ENCODE measurements around the gene UPP1. TPM values are rescaled to one million over a fixed set of nuclear protein-coding genes. Genes with fewer than 3 reads are reported as not detected.

The UPP1 gene
- total and polyA plus RNA-seq, 2 of the 13 experiments (the other 11 are each of a cell fraction or from before 2014, with no cell fraction given) = 5.7 to 9.8 TPM

DNA sequence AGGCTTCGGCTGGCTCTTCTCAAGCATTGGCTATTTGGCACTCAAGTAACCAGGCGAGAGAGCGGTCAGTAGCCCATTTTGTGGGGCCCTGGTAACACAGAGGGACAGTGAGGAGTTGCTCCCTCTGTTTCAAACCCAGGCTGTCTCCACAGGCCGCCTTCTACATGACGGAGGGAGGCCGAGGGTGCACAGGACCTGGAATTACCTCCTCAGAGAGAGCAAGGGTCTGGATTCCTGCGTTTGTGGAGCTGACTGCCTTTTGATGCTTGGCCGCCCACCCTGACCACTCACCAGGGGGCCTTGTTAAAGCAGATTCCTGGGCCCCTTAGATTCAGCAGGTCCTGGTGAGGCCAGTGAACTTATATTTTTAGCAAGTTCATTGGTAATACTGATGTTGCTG, 12.3 kb downstream of the UPP1 start (continued):
- TF ChIP-seq, protein P1, sequence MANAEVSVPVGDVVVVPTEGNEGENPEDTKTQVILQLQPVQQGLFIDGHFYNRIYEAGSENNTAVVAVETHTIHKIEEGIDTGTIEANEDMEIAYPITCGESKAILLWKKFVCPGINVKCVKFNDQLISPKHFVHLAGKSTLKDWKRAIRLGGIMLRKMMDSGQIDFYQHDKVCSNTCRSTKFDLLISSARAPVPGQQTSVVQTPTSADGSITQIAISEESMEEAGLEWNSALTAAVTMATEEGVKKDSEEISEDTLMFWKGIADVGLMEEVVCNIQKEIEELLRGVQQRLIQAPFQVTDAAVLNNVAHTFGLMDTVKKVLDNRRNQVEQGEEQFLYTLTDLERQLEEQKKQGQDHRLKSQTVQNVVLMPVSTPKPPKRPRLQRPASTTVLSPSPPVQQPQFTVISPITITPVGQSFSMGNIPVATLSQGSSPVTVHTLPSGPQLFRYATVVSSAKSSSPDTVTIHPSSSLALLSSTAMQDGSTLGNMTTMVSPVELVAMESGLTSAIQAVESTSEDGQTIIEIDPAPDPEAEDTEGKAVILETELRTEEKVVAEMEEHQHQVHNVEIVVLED (CRISPR knock-in tag; IDR thresholded peaks at IDR 0.05; ENCODE audit: borderline replicate concordance) = no peak

DNA sequence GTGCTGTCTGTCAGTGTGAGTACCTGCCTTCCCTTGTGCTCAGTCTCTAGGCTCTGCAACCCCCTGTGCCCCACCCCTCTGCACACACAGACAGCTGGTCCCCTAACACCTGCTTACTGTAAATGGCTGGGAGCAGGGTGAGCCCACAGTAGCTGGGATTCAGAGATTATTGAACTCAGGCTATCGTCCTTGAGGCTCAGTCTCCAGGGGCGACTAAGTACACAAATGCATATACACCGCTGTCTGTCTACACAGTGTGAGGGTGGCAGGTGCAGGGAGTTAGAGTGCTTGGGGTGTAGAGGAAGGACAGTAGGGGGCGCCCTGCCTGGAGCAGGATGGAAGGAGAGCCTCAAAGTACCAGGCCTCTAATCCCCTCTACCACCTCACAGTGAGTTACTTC, 12.9 kb downstream of the UPP1 start:
- H2AFZ ChIP-seq (ENCODE audit: low read length) = no peak overlapping the region
- ATAC-seq (peak; percentile 93), DNase-seq (ENCODE audit: low spot score) (peak; percentile 29), FAIRE-seq (peak; percentile 26)
- H4K20me1 ChIP-seq (ENCODE audit: insufficient read depth, low read length) = no peaks in the 10 kb centered on the region
- no peaks in the 10 kb centered on the region for H3K27me3 ChIP-seq (ENCODE audit: control insufficient read depth in 1 of 2, insufficient read depth in 2 of 2, low read length in 2 of 2)
- no peak overlapping the region for H3K9ac ChIP-seq (ENCODE audit: insufficient read depth, low read depth, low read length)
- H3K27ac ChIP-seq (ENCODE audit: extremely low read length, insufficient read depth, low read length) = no peak overlapping the region
- H3K4me2 ChIP-seq (ENCODE audit: low read depth, low read length) = no peak overlapping the region
- no peaks in the 10 kb centered on the region for H3K9me3 ChIP-seq (ENCODE audit: low read length)
- no TSS peak for BruUV-seq (replicated peaks)
- ChIA-PET POLR2A (interaction anchor here (1.8 kb wide), 1 partner anchor 13 kb away, joined by 7 read pairs; the partner anchor contains the start of gene UPP1), CTCF (ENCODE audit: low intra/inter-chr PET ratio, low total read pairs) (no interaction called here)
- in situ Hi-C loops (cut with HindIII; ENCODE audit: extremely low pct_ligation_motif_present, low pct_unique_long_range_greater_than_20kb) (loop anchor here (25.0 kb wide), 1 partner anchor 840 kb away; no protein-coding TSS in a partner anchor), intact Hi-C loops (cut with micrococcal nuclease; ENCODE audit: unreplicated experiment) (no loop called here)
- H3K4me1 ChIP-seq (ENCODE audit: insufficient read depth, low read length) = no peaks in the 10 kb centered on the region
- H3K79me2 ChIP-seq (ENCODE audit: insufficient read depth, low read length) = no peaks in the 10 kb centered on the region
- no peak overlapping the region for H3K4me3 ChIP-seq (replicated peaks in 1 of 3; ENCODE audit: insufficient read depth in 1 of 3, low read depth in 2 of 3, low read length in 3 of 3)
- peaks cover 17 to 20% of the 10 kb centered on the region in 2 experiments; a peak in 4 of 5 replicates for H3K36me3 ChIP-seq (replicated peaks in 1 of 2; ENCODE audit: control insufficient read depth in 1 of 2, insufficient read depth in 2 of 2, low read length in 2 of 2)
- 59% methylated on average over 4 of the region's 4 CpGs for WGBS (ENCODE audit: low lambda C conversion rate)
- TF ChIP-seq TRIM24 (CRISPR knock-in tag; IDR thresholded peaks at IDR 0.05) = no peak
- no peak for TF ChIP-seq CBX2 (IDR thresholded peaks at IDR 0.05; ENCODE audit: low read depth, low read length)
- TF ChIP-seq CBX2 (CRISPR knock-in tag; IDR thresholded peaks at IDR 0.05; ENCODE audit: low read depth) = no peak
- no peak for TF ChIP-seq ZNF644 (CRISPR knock-in tag; IDR thresholded peaks at IDR 0.05; ENCODE audit: low read depth)
- no peak for TF ChIP-seq ZNF552 (CRISPR knock-in tag; IDR thresholded peaks at IDR 0.05; ENCODE audit: borderline replicate concordance)
- TF ChIP-seq RFX1 (IDR thresholded peaks at IDR 0.05) = peak; percentile 42; the same call in 1 of the 2 replicates
- TF ChIP-seq, protein P2, sequence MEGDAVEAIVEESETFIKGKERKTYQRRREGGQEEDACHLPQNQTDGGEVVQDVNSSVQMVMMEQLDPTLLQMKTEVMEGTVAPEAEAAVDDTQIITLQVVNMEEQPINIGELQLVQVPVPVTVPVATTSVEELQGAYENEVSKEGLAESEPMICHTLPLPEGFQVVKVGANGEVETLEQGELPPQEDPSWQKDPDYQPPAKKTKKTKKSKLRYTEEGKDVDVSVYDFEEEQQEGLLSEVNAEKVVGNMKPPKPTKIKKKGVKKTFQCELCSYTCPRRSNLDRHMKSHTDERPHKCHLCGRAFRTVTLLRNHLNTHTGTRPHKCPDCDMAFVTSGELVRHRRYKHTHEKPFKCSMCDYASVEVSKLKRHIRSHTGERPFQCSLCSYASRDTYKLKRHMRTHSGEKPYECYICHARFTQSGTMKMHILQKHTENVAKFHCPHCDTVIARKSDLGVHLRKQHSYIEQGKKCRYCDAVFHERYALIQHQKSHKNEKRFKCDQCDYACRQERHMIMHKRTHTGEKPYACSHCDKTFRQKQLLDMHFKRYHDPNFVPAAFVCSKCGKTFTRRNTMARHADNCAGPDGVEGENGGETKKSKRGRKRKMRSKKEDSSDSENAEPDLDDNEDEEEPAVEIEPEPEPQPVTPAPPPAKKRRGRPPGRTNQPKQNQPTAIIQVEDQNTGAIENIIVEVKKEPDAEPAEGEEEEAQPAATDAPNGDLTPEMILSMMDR (CRISPR knock-in tag; IDR thresholded peaks at IDR 0.05) = peak; percentile 61
- TF ChIP-seq ZNF468 (CRISPR knock-in tag; IDR thresholded peaks at IDR 0.05) = no peak
- TF ChIP-seq, protein P3, sequence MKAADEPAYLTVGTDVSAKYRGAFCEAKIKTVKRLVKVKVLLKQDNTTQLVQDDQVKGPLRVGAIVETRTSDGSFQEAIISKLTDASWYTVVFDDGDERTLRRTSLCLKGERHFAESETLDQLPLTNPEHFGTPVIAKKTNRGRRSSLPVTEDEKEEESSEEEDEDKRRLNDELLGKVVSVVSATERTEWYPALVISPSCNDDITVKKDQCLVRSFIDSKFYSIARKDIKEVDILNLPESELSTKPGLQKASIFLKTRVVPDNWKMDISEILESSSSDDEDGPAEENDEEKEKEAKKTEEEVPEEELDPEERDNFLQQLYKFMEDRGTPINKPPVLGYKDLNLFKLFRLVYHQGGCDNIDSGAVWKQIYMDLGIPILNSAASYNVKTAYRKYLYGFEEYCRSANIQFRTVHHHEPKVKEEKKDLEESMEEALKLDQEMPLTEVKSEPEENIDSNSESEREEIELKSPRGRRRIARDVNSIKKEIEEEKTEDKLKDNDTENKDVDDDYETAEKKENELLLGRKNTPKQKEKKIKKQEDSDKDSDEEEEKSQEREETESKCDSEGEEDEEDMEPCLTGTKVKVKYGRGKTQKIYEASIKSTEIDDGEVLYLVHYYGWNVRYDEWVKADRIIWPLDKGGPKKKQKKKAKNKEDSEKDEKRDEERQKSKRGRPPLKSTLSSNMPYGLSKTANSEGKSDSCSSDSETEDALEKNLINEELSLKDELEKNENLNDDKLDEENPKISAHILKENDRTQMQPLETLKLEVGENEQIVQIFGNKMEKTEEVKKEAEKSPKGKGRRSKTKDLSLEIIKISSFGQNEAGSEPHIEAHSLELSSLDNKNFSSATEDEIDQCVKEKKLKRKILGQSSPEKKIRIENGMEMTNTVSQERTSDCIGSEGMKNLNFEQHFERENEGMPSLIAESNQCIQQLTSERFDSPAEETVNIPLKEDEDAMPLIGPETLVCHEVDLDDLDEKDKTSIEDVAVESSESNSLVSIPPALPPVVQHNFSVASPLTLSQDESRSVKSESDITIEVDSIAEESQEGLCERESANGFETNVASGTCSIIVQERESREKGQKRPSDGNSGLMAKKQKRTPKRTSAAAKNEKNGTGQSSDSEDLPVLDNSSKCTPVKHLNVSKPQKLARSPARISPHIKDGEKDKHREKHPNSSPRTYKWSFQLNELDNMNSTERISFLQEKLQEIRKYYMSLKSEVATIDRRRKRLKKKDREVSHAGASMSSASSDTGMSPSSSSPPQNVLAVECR (CRISPR knock-in tag; IDR thresholded peaks at IDR 0.05; ENCODE audit: borderline replicate concordance) = peak; percentile 18; the same call in 1 of the 2 replicates
- peak; percentile 25 for TF ChIP-seq XRCC5 (optimal IDR thresholded peaks at IDR 0.05; ENCODE audit: low read length)
- TF ChIP-seq SMC3 (IDR thresholded peaks at IDR 0.05; ENCODE audit: low read length) = peak; percentile 5; the same call in 1 of the 2 replicates
- TF ChIP-seq ZNF350 (CRISPR knock-in tag; IDR thresholded peaks at IDR 0.05; ENCODE audit: borderline replicate concordance, low read depth) = no peak
- 0 out of 2 replicates have a peak, but pooled peaks have one; percentile 3 for TF ChIP-seq STAG1 (CRISPR knock-in tag; IDR thresholded peaks at IDR 0.05)
- TF ChIP-seq, protein P4, sequence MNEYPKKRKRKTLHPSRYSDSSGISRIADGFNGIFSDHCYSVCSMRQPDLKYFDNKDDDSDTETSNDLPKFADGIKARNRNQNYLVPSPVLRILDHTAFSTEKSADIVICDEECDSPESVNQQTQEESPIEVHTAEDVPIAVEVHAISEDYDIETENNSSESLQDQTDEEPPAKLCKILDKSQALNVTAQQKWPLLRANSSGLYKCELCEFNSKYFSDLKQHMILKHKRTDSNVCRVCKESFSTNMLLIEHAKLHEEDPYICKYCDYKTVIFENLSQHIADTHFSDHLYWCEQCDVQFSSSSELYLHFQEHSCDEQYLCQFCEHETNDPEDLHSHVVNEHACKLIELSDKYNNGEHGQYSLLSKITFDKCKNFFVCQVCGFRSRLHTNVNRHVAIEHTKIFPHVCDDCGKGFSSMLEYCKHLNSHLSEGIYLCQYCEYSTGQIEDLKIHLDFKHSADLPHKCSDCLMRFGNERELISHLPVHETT (CRISPR knock-in tag; conservative IDR thresholded peaks at IDR 0.05) = no peak

Measured in HepG2 (cell line).